Fibroblast of the aortic adventitia (primary cell): ENCODE measurements around the gene HNRNPLL. TPM values are rescaled to one million over a fixed set of nuclear protein-coding genes. Genes with fewer than 3 reads are reported as not detected.

ENCODE experiments used
- DNase-seq: peaks from one replicate; pipeline ENCODE4 v3.0.0-alpha.2; 2010; ENCODE audit warnings: low read depth
- H3K4me3 ChIP-seq: 2 replicates; pipeline ENCODE4 v1.5.1; 2011; ENCODE audit warnings: low read depth, mild to moderate bottlenecking, control low read depth, low read length, moderate library complexity
- CTCF ChIP-seq: IDR thresholded peaks from 2 replicates; pipeline ENCODE4 v1.5.1; 2011; ENCODE audit warnings: mild to moderate bottlenecking, low read length, control low read depth, inconsistent platforms; ENCODE audit not compliant: insufficient read depth
- total RNA-seq: library from RNA; depleted of rRNA; stranded (reverse); fragments of >200 nt; gene quantifications from 2 replicates; pipeline ENCODE4 v1.2.3, GENCODE V29; 2012; ENCODE audit warnings: low replicate concordance

The HNRNPLL gene
- total RNA-seq, 1 donor, result 45.0 TPM

GRCh38 chr2:38591152-38591551 lies 11.6 kb downstream of the HNRNPLL start:
- DNase-seq, result no peak
- no peak overlapping the region for H3K4me3 ChIP-seq
- no peak for TF ChIP-seq CTCF

- peak; percentile 36 for TF ChIP-seq CTCF
- H3K4me3 ChIP-seq, result no peak overlapping the region
- DNase-seq, result no peak
Observed at GRCh38 chr2:38590053-38590452, 12.7 kb downstream of the HNRNPLL start.

- no peak overlapping the region for H3K4me3 ChIP-seq
- TF ChIP-seq CTCF, result no peak
- no peak for DNase-seq
Observed at GRCh38 chr2:38586931-38587330, 15.8 kb downstream of the HNRNPLL start.

GRCh38 chr2:38584881-38585280 lies 17.8 kb downstream of the HNRNPLL start:
- no peak for TF ChIP-seq CTCF
- H3K4me3 ChIP-seq, result no peak overlapping the region
- DNase-seq, result no peak

GRCh38 chr2:38583994-38584393 lies 18.7 kb downstream of the HNRNPLL start:
- no peak for DNase-seq
- no peak overlapping the region for H3K4me3 ChIP-seq
- TF ChIP-seq CTCF, result no peak

GRCh38 chr2:38583524-38583923 lies 19.2 kb downstream of the HNRNPLL start:
- no peak overlapping the region for H3K4me3 ChIP-seq
- DNase-seq, result no peak
- no peak for TF ChIP-seq CTCF
